Pancreas (tissue), 10 donors: ENCODE results near the gene SEPTIN1. TPM values are rescaled to one million over a fixed set of nuclear protein-coding genes. Genes with fewer than 3 reads are reported as not detected.

Source experiments
- ATAC-seq, 4 donors: fragments of 200-7000 bp; cut with Tn5 transposase; one replicate each; pipeline versions ENCODE4 v1.8.0 to v1.9.1; 2020; ENCODE audit warnings: mild to moderate bottlenecking in 4 of 4, moderate library complexity in 4 of 4
- DNase-seq, 6 donors: peaks; one replicate each; pipeline ENCODE4 v3.0.0-alpha.2; 2020
- FAIRE-seq: peaks from 2 replicates; lab custom pipeline; 2012; peaks lifted over from hg19 to GRCh38; lab: Jason Lieb, UNC
- H3K27ac ChIP-seq, 4 donors: fragments of 200-600 bp; sonication (generic); 1 replicate in 3 of 4; 2 replicates in 1 of 4; pipeline versions ENCODE4 v1.5.0 to v1.8.0; 2020
- H3K27me3 ChIP-seq, 4 donors: fragments of 200-600 bp; one replicate each; pipeline ENCODE4 v1.8.0; 2021
- H3K36me3 ChIP-seq, 3 donors: fragments of 200-600 bp; sonication (generic) in 1 of 3; one replicate each; pipeline versions ENCODE4 v1.5.0 to v1.8.0; 2020 to 2021
- H3K4me1 ChIP-seq, 3 donors: fragments of 200-600 bp; one replicate each; pipeline ENCODE4 v1.8.0; 2021
- H3K4me3 ChIP-seq, 4 donors: fragments of 200-600 bp; sonication (generic) in 2 of 4; one replicate each; pipeline versions ENCODE4 v1.5.0 to v1.8.0; 2020 to 2021
- H3K9me3 ChIP-seq, 4 donors: fragments of 200-600 bp; one replicate each; pipeline ENCODE4 v1.8.0; 2021
- WGBS, 2 donors: extraction: QIAGEN DNeasy Blood & Tissue Kit; methylation state at CpG; one replicate each; pipeline ENCODE4 v1.1.7; 2013; 5-methylcytosine and 5-hydroxymethylcytosine counted together
- intact Hi-C, 3 donors: fragments of 100-400 bp; cut with DNase I; formaldehyde crosslinking; loops; one replicate each; pipeline versions ENCODE4 v1.11.1 to v1.14.2; 2022
- polyA plus RNA-seq, 2 donors: library from polyadenylated mRNA; stranded (reverse); fragments of 200-250 nt; gene quantifications; one replicate each; pipeline ENCODE4 v1.2.3, GENCODE V29; 2013
- total RNA-seq, 6 donors: library from RNA; stranded (reverse); fragmentation: NEBNext Ultra II Directional in 4 of 6; extraction: Animal tissue kit (Norgen Biotek cat#: 25700) in 4 of 6; gene quantifications; one replicate each; pipeline versions ENCODE4 v1.2.1 to v1.2.4, GENCODE V29; 2021 to 2023
- TF ChIP-seq, protein P1 (sequence below), 4 donors: fragments of 200-600 bp; sonication (generic) in 3 of 4; IDR thresholded peaks; one replicate each; pipeline versions ENCODE4 v1.5.0 to v1.8.0; 2021; ENCODE audit warnings: antibody characterized with exemption in 4 of 4
- donor health status: healthy with polysubstance abuse.
- donor health status: DM: no; HTN: no; CAD: no; lungs with moderate emphysema.
- donor health status: DM: no; HTN: no; CAD: no.
- donor health status: control.
- donor health status: control.
- donor health status: Bipolar disorder and iron deficiency.
- donor health status: DM: yes; HTN: yes; CAD: no.
- donor health status: DM: no; HTN: no; CAD: no.
- donor health status: DM: no; HTN: no; CAD: no.
- donor health status: DM: yes; HTN: yes; CAD: no.

The SEPTIN1 gene
- total and polyA plus RNA-seq, 8 donors: 0.63 to 3.3 (median 1.5) TPM

DNA sequence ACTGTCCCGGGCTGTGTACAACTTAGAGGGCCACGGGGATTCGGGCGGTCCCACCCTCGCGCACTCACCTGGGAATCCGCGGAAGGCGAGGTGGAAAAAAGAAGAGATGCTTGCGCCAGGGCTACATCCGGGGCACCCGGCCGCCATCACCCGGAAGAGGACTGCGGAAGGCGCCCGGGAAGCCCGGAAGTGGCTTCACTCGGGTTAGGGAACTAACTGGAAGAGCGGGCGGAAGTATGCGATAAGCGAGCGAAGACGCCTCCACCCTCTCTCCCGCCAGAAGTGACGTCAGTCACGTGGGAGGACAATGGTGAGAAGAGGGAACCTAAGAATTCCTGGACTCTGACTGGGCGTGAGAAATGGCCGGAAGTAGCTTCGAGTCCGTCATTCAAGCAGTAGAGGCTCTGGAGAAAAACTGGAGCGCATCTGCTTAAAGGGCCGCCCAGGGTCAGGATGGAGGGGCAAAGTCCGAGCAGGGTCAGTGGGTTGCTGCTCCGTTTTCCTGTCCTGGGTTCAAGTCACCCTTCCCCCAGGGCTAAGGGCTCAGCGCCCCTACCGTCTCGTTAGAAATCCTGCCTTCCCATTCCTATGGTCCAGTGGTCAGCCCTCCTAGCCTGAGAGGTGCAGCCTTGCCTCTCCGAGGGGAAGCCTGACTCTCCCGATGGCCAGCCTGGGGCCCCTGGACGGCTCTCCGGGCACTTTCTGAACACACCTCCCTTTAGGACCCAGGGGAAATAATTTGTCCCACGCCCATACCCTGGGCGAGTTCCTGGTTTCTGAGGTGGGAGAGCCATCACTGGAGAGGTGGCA is 27.0 kb downstream of the SEPTIN1 start, which contains the start of gene CD2BP2:
CD2BP2 (minus strand) TSS at position 165 of the 810 bp plus-strand sequence. CDS start 627 bp downstream, outside the sequence.
- 0% methylated on average over 42 to 45 of the region's 45 CpGs for WGBS, 2 donors
- Histone ChIP-seq H3K4me1 (peaks cover 9 to 31% (median 23%) of the 10 kb centered on the region in 3 donors), H3K27ac (peak within 1 kb of the TSS; percentile 88 to 96 (median 94)), H3K27me3 (no peaks in the 10 kb centered on the region), H3K36me3 (peaks cover 0 to 35% (median 13%) of the 10 kb centered on the region in 3 donors), H3K4me3 (peak within 1 kb of the TSS; percentile 70 to 87 (median 76)), H3K9me3 (no peaks in the 10 kb centered on the region)
- TF ChIP-seq, protein P1, sequence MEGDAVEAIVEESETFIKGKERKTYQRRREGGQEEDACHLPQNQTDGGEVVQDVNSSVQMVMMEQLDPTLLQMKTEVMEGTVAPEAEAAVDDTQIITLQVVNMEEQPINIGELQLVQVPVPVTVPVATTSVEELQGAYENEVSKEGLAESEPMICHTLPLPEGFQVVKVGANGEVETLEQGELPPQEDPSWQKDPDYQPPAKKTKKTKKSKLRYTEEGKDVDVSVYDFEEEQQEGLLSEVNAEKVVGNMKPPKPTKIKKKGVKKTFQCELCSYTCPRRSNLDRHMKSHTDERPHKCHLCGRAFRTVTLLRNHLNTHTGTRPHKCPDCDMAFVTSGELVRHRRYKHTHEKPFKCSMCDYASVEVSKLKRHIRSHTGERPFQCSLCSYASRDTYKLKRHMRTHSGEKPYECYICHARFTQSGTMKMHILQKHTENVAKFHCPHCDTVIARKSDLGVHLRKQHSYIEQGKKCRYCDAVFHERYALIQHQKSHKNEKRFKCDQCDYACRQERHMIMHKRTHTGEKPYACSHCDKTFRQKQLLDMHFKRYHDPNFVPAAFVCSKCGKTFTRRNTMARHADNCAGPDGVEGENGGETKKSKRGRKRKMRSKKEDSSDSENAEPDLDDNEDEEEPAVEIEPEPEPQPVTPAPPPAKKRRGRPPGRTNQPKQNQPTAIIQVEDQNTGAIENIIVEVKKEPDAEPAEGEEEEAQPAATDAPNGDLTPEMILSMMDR (IDR thresholded peaks at IDR 0.05): no peak
- FAIRE-seq (peak; percentile 97), DNase-seq (peak; percentile 90 to 97 (median 97)), ATAC-seq (peak; percentile 87 to 93 (median 89))
- intact Hi-C loops: no loop called here

DNA sequence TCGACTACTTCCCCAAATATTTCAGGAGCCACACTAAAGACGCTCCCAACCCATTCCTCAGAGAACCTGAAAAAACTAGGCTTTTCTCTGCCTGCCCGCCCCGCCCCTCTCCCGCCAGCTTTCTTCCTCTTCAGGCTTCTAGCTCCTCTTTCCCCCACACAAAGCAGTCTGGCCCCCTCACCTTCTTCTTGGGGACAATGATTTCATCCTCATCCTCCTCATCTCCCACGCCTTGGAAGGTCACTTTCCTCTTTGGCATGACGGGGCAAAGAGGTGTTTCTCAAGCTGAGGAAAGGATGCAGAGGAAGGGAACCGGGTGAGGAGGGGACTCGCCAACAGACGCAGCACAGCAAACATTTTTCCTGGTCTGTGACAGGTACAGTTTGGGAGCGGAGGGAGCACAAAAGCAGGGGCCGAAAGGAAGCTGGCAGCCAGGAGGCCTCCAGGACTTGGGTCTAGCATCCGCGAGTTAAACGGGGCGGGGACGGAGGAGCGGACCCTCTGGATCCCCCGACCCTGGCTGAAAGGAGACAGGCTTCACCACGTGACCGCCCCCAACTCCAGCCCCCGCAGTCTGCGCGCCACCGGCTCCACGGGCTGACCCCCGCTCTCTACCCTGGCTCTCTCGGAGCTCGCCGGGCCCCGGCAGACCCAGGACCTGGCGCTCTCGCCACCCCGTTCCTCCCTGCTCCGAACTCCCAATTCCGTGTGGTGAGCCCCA is 27.8 kb downstream of the SEPTIN1 start:
- H3K27me3 ChIP-seq: no peaks in the 10 kb centered on the region
- peak overlapping the region; percentile 70 to 87 (median 76) for H3K4me3 ChIP-seq
- peak overlapping the region; percentile 88 to 96 (median 94) for H3K27ac ChIP-seq
- H3K4me1 ChIP-seq: peaks cover 9 to 31% (median 23%) of the 10 kb centered on the region in 3 donors
- peak; percentile 11 to 28 (median 27) for ATAC-seq
- no peak for FAIRE-seq
- TF ChIP-seq, protein P1 (IDR thresholded peaks at IDR 0.05): no peak
- intact Hi-C loops: no loop called here
- no peaks in the 10 kb centered on the region for H3K9me3 ChIP-seq
- WGBS, 2 donors: 3 to 4% methylated on average over 36 of the region's 36 CpGs
- peak in 4 of 6 donors; percentile 33 to 52 (median 40) for DNase-seq
- H3K36me3 ChIP-seq: peaks cover 0 to 33% (median 16%) of the 10 kb centered on the region in 3 donors

DNA sequence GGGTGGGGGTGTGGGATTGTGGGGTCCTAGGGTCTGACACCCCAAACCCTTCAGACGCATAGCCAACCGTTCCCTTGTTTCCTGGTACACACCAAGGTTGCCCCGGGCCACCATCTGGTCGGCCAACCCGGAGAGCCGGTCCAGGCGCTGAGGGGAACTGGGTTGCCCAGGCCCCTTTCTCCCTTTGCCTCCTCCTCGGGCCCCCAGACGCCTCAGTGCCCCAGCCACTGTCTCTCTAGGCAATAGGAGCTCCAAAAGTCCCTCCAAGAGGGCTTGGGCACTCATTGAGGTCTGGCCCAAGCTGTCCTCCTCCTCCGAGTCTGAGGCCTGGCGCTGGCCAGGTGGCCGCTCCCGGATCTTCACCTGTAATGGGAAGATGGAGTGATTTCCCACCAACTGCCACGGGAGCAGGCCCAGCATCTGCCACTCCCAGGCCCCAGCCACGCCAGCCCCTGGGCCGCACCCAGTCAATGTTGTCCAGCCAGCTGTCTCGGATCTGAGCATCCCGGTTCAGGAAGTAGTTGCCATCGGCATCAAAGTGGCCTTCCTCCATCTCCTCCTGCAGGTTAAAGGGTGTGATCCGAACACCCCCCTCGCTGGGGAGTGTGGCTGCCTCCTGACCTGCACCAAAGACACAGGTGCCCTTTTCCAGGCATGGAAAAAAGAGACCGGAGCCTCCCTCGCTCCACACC is 28.8 kb downstream of the SEPTIN1 start:
- Histone ChIP-seq H3K4me1 (peaks cover 9 to 31% (median 23%) of the 10 kb centered on the region in 3 donors), H3K9me3 (no peaks in the 10 kb centered on the region), H3K4me3 (peak overlapping the region in 2 of 4 donors; percentile 76), H3K27ac (no peak overlapping the region), H3K27me3 (no peaks in the 10 kb centered on the region), H3K36me3 (peaks cover 0 to 26% (median 15%) of the 10 kb centered on the region in 3 donors)
- intact Hi-C loops: no loop called here
- TF ChIP-seq, protein P1 (IDR thresholded peaks at IDR 0.05): no peak
- FAIRE-seq (no peak), DNase-seq (peak in 3 of 6 donors; percentile 25 to 76 (median 59)), ATAC-seq (no peak)
- 86 to 91% methylated on average over 22 to 23 of the region's 23 CpGs for WGBS, 2 donors

DNA sequence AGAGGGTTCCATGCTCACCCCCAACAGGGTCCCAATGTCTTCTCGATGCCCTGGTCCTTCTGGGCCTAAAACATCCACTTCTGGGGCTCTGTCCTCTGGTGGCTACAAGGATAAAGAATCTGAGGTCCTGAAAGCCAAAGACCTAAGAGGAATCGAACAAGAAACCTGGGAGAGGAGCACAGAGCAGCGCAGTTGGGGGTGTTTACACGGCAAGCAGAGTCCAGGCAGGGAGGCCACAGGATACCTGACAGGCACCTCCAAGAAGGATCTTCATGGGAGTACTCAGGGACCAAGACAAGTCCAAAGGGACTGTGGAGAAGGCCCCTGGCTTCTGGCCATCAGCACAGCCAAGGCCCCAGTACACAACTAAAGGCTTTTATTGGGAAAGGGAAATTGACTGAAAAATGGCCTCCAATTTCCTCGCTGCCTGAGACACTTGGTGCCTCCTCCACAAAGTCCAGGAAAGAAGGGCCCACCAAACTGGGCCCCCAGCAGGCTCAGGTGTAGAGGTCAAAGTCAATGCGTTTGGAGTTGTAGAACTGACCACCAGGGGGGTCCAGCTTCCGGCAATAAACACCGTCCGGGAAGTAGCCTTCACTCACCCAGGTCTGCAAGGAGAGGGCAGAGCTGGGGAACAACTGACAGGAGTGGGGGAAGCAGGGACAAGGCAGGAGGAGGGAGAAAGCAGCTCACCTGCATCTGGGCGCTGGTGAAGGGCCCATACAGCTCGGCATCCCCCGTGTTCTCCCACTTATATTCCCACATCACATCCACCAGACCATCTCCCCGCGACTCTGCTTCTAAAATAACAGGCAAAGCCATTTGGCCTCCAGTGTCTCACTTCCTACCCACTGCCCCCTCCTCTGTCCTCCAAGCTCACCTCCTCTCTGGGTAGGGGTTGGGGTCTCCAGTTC is 29.6 kb downstream of the SEPTIN1 start:
- DNase-seq (peak in 3 of 6 donors; percentile 20 to 41 (median 37)), ATAC-seq (no peak), FAIRE-seq (no peak)
- H3K27ac ChIP-seq: peak overlapping the region; percentile 6 to 63 (median 25)
- intact Hi-C loops: no loop called here
- peaks cover 9 to 31% (median 23%) of the 10 kb centered on the region in 3 donors for H3K4me1 ChIP-seq
- no peaks in the 10 kb centered on the region for H3K27me3 ChIP-seq
- H3K9me3 ChIP-seq: no peaks in the 10 kb centered on the region
- H3K36me3 ChIP-seq: peaks cover 0 to 20% (median 12%) of the 10 kb centered on the region in 3 donors
- TF ChIP-seq, protein P1 (IDR thresholded peaks at IDR 0.05): no peak
- H3K4me3 ChIP-seq: no peak overlapping the region
- 86 to 89% methylated on average over 13 to 14 of the region's 14 CpGs for WGBS, 2 donors
